AG09319 (cell line): ENCODE measurements around the gene JMJD6.
"Not testable (repeated sequence)": the region's sequence is repeated elsewhere in the genome, so short reads cannot be mapped to it uniquely, and the experiment has no call there.

Experiments used
- DNase-seq: peaks from one replicate; pipeline ENCODE4 v3.0.0-alpha.2; 2010; ENCODE audit warnings: low read depth; ENCODE audit errors: extremely low read depth
- CTCF ChIP-seq: IDR thresholded peaks from 2 replicates; pipeline ENCODE4 v1.5.1; 2011; ENCODE audit warnings: low read depth, mild to moderate bottlenecking, inconsistent platforms, low read length, moderate library complexity

The JMJD6 gene

GRCh38 chr17:76706817-76707216 lies 19.6 kb downstream of the JMJD6 start:
- no peak for DNase-seq
- TF ChIP-seq CTCF = no peak

- no peak; the same call in 1 of the 2 replicates for TF ChIP-seq CTCF
- no peak for DNase-seq
These were observed 21.6 kb downstream of the JMJD6 start for GRCh38 chr17:76704805-76705204.

- DNase-seq = no peak
- TF ChIP-seq CTCF = no peak
These were observed 23.3 kb downstream of the JMJD6 start for GRCh38 chr17:76702941-76703637.

GRCh38 chr17:76702076-76702475 lies 24.3 kb downstream of the JMJD6 start:
- TF ChIP-seq CTCF = no peak

GRCh38 chr17:76701471-76701967 lies 24.9 kb downstream of the JMJD6 start:
- TF ChIP-seq CTCF = no peak
- DNase-seq = no peak

More at GRCh38 chr17:76702076-76702475, 24.3 kb downstream of the JMJD6 start:
- DNase-seq = no peak

- DNase-seq = peak; percentile 54
- TF ChIP-seq CTCF = no peak
These were observed 25.6 kb downstream of the JMJD6 start for GRCh38 chr17:76700617-76701470.

- no peak for DNase-seq
- no peak for TF ChIP-seq CTCF
These were observed 26.2 kb downstream of the JMJD6 start for GRCh38 chr17:76700270-76700616.

- not testable (repeated sequence) for DNase-seq
These were observed 27.9 kb downstream of the JMJD6 start for GRCh38 chr17:76698466-76698977.
